K562 (cell line): ENCODE data around the gene SLC26A1. TPM values are rescaled to one million over a fixed set of nuclear protein-coding genes. Genes with fewer than 3 reads are reported as not detected.
A peak's percentile ranks its signal among the peaks of the same experiment; 100 is the strongest.

Source experiments
- polyA plus RNA-seq, 8 experiments: library from polyadenylated mRNA; depleted of rRNA in 4 of 8; stranded (reverse) in 5 of 8; unstranded in 3 of 8; fragments of >200 nt; fragmentation: Nextera tagmentation in 2 of 8; fragmentation: Illumina TruSeq in 1 of 8; extraction: Ambion mirVana in 2 of 8; extraction: Trizol in 1 of 8; gene quantifications; 2 replicates each; pipeline versions ENCODE4 v1.2.1 to v1.2.3, GENCODE V29; 2011 to 2014; ENCODE audit warnings: inconsistent platforms in 1 of 8, missing spikeins in 1 of 8
- total RNA-seq, 7 experiments: library from RNA; depleted of rRNA in 6 of 7; stranded (reverse); fragments of >200 nt in 6 of 7; fragmentation: Illumina TruSeq in 2 of 7; extraction: Trizol in 2 of 7; gene quantifications; 2 replicates each; pipeline versions ENCODE4 v1.2.1 to v1.2.3, GENCODE V29; 2011 to 2021; ENCODE audit warnings: low replicate concordance in 1 of 7
- TF ChIP-seq, protein P1 (sequence below), 2 experiments: fragments of 450-650 bp; formaldehyde crosslinking in 1 of 2; IDR thresholded peaks; 2 replicates each; pipeline versions ENCODE4 v1.4.0 to v1.6.1; 2014 to 2020; ENCODE audit warnings: mild to moderate bottlenecking in 2 of 2, borderline replicate concordance in 1 of 2, low read depth in 1 of 2
- TF ChIP-seq, protein P2 (sequence below): fragments of 250-450 bp; sonication (Bioruptor Pico); IDR thresholded peaks from 2 replicates; pipeline ENCODE4 v1.4.0; 2020; ENCODE audit warnings: borderline replicate concordance

The SLC26A1 gene
- total and polyA plus RNA-seq, 9 of the 15 experiments (the other 6 are each of a cell fraction or from before 2014, with no cell fraction given): 0.11 to 4.2 (median 0.95) TPM

DNA sequence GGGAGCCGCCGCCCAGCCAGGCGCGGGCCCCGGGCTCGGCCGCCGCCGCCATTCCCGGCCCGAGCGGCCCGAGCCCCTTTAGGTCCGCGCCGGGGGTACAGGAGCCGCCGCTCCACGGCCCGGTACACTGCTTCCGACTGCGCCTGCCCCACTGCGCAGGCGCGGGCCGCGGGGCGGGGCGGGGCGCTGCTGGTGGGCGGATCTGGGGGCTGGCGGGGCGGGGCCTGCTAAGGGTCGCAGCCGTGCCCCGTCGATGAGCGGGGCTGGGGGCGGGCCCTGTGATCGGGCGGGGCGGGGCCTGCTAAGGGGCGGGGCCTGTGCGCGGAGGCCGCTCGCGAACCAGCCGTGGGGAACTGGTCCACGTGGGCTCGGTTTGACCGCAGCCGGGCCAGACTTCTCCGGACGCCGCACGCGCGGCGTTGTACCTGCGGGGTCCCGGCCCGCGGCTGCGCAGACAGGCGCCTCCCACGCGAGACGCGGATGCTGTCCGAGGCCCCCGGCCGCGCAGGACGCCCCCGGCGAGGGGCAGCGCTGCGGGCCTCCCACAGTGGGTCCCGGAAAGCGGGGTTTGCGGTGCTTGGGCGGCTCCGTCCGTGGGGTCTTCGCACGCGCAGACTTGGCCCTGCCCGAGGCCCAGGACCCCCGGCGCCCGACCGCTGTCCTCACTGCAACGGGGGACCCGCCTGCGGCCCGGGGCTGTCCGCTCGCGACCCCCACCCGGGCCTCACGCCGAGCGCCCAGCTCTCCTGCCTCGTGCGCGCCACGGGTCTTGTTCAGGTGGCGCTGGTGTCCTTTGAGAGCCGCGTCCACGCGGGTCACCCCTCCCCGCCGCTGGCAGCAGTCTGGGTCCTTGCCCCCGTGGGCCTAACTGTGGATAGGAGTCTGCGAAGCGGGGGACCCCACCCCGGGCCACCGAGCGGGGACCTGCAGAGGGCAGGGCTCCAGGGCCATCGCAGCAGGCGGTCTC lies 19.5 kb downstream of the SLC26A1 start, which contains the start of gene DGKQ (continued):
- TF ChIP-seq, protein P1, sequence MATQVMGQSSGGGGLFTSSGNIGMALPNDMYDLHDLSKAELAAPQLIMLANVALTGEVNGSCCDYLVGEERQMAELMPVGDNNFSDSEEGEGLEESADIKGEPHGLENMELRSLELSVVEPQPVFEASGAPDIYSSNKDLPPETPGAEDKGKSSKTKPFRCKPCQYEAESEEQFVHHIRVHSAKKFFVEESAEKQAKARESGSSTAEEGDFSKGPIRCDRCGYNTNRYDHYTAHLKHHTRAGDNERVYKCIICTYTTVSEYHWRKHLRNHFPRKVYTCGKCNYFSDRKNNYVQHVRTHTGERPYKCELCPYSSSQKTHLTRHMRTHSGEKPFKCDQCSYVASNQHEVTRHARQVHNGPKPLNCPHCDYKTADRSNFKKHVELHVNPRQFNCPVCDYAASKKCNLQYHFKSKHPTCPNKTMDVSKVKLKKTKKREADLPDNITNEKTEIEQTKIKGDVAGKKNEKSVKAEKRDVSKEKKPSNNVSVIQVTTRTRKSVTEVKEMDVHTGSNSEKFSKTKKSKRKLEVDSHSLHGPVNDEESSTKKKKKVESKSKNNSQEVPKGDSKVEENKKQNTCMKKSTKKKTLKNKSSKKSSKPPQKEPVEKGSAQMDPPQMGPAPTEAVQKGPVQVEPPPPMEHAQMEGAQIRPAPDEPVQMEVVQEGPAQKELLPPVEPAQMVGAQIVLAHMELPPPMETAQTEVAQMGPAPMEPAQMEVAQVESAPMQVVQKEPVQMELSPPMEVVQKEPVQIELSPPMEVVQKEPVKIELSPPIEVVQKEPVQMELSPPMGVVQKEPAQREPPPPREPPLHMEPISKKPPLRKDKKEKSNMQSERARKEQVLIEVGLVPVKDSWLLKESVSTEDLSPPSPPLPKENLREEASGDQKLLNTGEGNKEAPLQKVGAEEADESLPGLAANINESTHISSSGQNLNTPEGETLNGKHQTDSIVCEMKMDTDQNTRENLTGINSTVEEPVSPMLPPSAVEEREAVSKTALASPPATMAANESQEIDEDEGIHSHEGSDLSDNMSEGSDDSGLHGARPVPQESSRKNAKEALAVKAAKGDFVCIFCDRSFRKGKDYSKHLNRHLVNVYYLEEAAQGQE (IDR thresholded peaks at IDR 0.05; ENCODE audit: borderline replicate concordance): no peak
- TF ChIP-seq, protein P1 (CRISPR knock-in tag; IDR thresholded peaks at IDR 0.05; ENCODE audit: low read depth): 0 out of 2 replicates have a peak, but pooled peaks have one; percentile 47
- TF ChIP-seq, protein P2, sequence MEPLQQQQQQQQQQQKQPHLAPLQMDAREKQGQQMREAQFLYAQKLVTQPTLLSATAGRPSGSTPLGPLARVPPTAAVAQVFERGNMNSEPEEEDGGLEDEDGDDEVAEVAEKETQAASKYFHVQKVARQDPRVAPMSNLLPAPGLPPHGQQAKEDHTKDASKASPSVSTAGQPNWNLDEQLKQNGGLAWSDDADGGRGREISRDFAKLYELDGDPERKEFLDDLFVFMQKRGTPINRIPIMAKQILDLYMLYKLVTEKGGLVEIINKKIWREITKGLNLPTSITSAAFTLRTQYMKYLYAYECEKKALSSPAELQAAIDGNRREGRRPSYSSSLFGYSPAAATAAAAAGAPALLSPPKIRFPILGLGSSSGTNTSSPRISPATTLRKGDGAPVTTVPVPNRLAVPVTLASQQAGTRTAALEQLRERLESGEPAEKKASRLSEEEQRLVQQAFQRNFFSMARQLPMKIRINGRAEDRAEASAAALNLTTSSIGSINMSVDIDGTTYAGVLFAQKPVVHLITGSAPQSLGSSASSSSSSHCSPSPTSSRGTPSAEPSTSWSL: 0 out of 2 replicates have a peak, but pooled peaks have one; percentile 51
